NCI-H2227 treated with DMSO at 0.1 percent for 48 hours (cell line): Measurements from ENCODE around the gene ANKRD36C.
"Not testable (repeated sequence)": the region's sequence is repeated elsewhere in the genome, so short reads cannot be mapped to it uniquely, and the experiment has no call there.

Experiments used
- DNase-seq: peaks from one replicate; lab custom pipeline; 2025; lab: John Stamatoyannopoulos, UW

ANKRD36C gene

DNA sequence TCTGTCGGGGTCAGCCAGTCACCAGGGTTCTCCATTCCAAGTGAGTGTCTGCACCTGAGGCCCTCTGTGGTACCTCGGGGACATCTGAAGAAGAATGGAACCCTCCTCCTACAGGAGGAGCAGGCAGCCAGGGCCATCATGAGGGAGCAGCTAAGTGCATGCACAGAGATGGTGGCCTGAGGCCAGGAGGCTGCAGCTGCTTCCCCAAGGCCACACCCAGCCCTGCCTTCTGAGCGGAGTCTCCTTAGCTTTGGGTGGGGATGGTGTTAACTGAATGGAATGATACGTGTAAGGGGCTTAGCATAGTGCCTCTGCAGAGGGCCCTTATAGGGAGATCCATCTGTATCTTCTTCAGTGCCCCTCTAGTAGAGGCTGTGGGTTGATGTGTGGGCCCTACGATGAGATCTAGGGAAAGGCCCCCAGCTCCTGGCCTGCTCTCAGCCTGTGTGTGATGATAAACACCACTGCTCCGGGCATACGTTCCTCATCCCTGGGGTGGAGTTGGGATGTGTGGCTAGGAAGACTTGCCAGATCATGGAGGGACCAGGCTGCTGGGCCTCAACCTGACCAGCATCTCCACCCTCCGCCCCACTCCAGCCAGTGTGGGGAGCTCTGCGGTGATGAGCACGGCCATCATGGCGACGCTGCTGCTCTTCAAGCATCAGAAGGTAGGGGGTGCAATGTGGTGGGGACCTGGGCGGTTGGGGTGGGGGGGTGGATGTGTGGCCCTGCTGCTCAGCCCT lies 192.3 kb downstream of the ANKRD36C start:
- DNase-seq = not testable (repeated sequence)

DNA sequence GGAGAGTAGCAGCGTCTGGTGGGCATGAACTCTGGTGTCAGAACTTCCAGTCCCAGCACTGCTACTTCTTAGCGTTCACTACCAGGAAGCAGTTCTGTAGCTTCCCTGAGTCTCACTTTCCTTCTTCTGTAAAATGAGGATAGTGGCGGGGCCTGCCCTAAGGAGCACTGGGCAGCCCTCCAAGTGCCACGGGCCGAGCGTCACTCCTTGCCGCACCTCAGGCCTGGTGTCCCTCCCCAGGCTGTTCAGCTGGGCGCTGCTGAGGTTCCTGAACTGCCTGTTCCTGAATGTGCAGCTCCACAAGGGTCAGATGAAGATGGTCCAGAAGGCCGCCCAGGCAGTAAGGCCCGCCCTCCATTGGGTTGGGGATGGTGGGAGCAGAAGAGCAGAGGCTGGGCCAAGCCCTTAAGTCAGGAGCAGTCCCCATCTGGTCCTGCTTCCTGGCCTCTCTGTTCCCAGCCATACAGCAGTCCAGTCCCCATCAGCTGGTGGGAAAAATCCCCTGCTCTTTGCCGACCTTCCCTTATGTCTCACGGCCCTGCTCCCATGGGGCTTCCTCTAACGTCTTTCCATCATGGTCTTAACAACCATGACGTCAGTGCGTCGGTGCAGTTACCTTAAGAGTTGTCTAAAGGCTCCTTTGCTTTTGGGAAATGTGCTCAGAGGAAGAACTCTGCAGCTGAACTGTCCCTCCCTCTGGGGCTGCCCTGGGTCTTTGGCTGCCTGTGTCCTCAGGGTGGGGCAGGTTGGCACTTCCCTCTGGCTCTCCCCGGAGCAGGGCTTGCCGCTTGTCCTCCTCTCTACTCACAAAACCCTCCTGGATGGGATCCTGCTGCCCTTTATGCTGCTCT lies 195.2 kb downstream of the ANKRD36C start:
- DNase-seq = not testable (repeated sequence)

DNA sequence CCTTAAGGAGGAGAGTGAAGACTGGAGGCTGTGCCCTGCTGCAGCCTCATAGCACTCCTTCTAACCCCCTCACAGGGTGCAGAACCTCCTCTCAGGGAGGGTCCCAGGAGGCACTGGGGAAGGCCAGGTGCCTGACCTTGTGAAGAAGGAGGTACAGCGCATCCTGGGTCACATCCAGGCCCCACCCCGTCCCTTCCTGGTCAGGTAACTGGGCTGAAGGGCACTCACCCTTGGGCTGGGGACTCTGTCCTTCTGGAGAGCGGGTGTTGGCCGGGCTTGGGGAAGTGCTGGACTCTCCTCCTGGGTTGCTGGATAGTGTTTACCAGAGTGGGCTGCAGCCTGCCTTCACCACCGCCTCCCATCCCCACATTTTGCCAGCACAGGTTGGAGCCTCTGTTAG lies 197.7 kb downstream of the ANKRD36C start:
- DNase-seq = not testable (repeated sequence)

DNA sequence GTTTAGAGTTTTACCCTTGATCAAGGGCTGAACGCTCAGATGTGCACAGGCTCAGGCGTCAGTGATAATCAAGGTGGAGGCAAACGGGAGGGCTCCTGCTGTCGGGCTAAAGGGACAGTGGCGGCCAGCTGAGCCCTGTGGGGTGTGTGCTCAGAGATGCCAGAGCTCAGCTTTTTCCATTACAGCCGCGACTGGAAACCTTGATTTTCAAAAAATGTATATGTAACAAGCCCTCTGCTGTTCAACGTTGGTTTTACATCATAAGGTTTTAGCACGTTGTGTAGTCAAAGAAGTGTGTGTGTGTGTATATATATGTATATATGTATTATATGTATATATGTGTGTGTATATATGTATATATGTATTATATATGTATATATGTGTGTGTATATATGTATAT lies 201.4 kb downstream of the ANKRD36C start:
- not testable (repeated sequence) for DNase-seq

DNA sequence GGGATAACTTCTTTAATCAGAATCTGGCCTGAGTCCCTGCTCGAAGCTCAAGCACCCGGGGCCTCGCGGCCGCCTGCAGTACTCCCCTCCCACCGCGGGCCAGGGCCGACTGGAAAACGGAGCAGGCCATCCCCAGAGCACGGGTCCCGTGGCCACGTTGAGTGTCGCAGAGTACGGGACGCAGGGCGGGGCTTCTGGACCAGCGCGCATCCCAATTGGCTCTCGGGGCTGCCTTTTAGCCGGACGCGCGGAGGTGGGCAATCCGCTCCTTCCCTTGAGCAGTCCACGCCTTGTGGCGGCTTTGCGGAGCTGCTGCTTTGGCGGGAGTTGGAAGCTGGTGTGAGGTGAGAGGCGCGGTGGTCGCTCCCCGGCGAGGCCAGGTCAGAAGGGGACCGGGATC lies 202.2 kb downstream of the ANKRD36C start:
- DNase-seq = not testable (repeated sequence)

DNA sequence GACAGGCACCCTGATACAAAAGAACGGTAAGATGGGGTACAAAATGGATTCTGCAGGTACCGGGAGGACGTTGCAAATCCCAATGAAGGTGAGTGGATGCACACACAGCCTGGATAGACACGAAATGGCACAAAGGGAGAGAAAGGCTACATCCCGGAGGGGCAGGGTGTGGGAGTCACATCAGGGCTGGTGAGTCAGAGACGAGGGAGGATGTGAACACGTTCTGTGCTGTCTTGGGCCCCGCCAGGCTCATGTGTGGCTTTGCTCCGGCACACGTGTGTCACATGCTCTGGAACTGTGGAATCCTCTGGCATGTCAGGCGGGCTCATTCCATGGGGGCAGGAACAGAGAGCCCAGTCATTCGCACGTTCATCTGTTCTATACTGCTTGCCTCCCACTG lies 203.0 kb downstream of the ANKRD36C start:
- not testable (repeated sequence) for DNase-seq
